ACHN (cell line): ENCODE measurements around the gene AEN.
A peak's percentile ranks its signal among the peaks of the same experiment; 100 is the strongest.

Experiments
- DNase-seq: peaks from one replicate; pipeline ENCODE4 v3.0.0-alpha.2; 2015
- in situ Hi-C: cut with HindIII; loops from 2 replicates; pipeline ENCODE4 v1.10.0; 2017; ENCODE audit warnings: low sequenced_read_pairs, low pct_ligation_motif_present, low pct_unique_long_range_greater_than_20kb

Gene AEN

DNA sequence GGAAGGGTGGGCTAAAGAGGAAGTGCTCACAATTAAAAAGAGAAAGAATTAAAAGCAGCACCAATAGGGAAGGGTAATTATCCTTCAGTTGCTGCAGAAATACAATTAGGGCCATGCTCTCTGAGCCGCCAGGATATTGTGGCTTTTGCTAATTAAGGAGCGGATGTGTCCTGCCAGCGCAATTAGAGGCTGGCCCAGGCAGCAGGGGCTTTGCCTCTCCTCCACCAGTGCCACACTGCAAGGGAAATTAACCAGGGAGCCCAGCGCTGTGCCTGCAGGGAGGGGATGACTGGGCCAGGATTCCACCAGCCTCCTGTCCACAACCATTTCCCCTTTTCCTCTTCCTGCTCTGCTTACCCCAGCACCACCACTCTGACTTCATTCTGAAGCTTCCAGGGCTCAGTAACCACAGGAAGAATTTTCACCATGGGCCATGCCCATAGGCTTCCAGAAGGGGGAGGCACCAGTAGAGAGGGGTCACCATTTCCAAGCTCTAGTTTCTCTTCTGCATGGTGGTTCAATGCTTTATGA is 10.4 kb upstream of the AEN start:
- peak; percentile 35 for DNase-seq
- in situ Hi-C loops, result no loop called here

DNA sequence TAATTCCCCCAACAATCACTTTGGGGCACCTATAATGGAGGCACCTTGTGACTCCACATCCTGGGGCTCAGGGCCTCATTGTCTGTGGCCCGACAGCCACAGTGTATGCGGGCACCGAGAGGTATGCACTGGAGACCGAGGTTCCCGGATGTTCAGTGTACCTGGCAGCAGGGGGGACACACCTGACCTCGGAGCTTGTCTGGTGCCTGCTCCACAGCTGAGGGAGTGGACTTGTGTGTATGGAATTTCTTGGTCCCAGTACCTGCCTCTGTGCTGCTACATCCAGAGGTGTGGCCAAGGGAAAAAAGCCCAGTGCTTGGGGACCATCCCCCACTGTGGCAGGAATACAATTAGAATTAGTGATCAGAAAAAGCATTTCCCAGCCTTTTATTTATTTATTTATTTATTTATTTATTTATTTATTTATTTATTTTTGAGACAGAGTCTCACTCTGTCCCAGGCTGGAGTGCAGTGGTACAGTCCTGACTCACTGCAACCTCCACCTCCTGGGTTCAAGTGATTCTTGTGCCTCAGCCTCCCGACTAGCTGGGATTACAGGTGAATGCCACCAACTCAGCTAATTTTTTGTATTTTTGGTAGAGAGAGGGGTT is 8.8 kb upstream of the AEN start:
- DNase-seq, result no peak
- in situ Hi-C loops, result no loop called here

DNA sequence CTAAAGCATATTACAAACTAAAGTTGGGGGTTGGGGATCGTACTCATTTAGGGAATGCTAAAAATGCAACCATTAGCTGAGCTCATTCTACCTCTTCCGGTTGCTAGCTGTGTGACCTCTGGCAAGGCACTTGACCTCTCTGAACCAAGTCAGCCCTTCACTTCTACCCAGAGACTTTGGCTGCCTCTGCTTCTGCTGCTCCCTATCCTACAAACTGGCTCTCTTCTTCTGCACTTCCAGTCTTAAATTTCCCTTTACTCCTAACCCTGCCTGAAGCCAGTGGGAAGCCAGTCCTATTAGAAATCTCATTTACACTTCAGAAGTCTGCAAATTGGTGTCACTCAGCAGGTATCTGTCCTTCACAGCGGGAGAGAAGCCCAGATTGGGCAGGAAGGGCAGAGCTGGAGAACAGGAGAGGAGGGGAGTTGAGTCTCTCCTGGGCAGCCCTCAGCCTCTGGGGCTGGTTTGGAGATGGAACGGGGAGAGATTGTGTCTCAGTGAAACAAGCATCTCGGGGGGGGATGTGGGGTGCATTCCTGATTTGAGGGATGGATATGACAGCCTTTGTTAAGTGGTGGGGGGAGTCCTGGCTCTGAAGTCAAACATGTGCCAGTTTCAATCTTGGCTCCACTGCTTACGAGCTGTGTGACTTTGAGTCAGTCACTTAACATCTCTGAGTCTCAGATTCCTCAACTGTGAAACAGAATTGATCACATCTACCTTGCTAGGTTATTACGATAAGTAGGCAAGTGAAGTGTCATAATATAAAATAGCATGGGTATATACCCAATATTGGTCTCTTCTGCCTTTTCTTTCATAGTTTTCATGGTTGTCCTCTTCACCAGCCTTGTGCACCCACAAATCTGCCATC is 7.8 kb upstream of the AEN start:
- in situ Hi-C loops, result no loop called here
- peak; percentile 34 for DNase-seq

DNA sequence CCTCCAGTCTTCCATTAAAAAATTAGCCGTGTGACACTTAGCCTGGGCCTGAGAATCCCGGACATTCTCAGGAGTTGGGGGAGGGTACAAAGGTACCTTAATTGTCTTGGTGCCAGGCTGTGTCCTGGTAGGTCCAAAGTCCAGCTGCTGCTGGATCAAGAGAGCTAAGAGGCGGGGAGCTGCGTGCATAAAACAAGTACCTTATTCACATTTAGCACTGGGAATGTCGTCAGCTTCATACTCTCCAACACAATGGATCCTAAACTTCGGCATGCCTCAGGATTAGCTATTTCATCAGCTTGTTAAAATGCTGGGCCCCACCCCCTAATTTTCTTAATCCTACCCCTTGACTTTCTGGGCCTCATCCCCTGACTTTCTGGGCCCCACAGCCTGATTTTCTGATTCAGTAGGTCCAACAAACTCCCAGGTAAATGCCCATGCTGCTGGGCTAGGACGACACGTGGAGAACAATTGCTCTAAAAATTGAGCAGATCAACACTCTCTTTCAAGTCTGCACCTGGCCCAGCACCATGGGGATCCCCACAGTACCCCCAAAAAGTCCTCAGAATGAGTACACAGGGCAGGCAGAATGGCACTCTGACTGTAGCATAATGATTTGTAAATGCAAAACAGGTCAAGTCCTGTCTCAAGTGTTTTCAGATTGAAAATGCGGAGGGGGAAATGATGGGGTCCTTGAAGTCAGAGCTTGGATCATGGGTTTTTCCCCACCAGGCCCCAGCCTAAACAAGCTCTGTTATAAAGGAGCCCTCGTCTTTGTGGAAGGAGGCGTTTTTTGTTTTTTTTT is 5.6 kb upstream of the AEN start:
- no peak for DNase-seq
- in situ Hi-C loops, result no loop called here

DNA sequence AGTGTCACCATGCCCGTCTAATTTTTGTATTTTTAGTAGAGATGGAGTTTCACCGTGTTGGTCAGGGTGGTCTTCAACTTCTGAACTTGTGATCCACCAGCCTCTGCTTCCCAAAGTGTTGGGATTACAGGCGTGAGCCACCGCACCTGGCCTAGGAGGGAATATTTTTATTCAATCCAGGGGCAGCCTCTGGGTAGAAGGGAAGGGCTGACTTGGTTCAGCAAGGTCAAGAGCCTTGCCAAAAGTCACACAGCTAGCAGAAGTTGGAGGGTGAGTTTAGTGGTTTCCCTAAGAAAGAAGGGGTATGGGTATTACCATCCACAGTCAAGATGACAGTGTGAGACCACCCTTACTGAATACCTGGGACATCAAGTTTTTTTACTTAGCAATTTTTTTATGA is 4.9 kb upstream of the AEN start:
- in situ Hi-C loops, result no loop called here
- DNase-seq, result no peak

DNA sequence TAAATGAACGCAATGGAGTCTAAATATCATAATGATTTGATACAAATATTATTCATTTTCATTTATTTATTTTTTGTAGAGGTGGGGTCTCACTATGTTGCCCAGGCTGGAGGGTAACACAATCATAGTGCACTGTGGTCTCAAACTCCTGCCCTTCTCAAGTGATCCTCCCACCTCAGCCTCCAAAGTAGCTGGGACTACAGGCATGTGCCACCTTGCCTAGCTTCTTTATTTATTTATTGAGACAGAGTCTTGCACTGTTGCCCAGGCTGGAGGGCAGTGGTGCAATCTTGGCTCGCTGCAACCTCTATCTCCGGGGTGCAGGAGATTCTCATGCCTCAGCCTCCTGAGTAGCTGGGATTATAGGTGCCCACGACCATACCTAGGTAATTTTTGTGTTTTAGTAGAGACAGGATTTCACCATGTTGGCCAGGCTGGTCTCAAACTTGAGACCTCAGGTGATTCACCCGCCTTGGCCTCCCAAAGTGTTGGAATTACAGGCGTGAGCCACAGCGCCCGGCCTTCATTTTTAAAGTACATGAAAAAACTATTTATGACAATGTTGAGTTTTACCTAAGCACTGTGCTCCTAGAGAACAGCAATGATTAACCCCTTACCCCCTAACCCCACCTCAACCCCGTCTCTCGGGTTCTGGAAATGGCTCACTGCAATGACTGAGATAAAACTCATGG is 4.0 kb upstream of the AEN start:
- in situ Hi-C loops, result no loop called here
- DNase-seq, result no peak

DNA sequence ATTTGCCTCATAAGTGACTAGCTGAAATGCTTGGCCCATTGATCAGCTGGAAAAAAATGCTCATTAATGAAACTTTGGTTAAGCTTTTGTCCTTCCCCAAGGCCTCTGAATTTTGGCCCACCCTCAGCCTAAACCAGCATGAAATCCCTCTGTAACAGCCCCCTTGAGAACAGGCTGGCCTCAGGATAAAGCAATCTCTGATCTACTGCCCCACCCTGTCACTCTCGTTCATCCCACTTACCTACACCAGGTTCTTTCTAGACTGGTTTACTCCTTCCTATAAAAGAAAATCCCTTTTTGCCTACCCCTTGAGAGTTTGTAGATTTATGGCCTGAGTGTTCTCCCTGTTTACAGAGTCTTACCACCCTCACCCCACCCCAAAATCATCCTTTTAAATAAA is 3.4 kb upstream of the AEN start:
- no peak for DNase-seq
- in situ Hi-C loops, result no loop called here

DNA sequence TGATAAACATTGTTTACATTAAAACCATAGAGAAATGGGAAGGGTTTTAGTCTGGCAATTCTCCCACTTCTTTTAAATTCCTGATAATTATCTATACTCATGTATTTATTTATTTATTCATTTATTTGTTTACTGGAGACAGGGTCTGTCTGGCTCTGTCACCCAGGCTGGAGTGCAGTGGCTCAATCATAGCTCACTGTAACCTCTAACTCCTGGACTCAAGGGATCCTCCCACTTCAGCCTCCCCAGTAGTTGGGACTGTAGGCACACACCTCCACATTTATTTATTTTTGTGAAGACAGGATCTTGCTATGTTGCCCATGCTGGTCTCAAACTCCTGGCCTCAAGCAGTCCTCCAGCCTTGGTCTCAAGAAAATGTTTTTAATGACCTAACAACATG is 2.5 kb upstream of the AEN start:
- DNase-seq, result no peak
- in situ Hi-C loops, result no loop called here

DNA sequence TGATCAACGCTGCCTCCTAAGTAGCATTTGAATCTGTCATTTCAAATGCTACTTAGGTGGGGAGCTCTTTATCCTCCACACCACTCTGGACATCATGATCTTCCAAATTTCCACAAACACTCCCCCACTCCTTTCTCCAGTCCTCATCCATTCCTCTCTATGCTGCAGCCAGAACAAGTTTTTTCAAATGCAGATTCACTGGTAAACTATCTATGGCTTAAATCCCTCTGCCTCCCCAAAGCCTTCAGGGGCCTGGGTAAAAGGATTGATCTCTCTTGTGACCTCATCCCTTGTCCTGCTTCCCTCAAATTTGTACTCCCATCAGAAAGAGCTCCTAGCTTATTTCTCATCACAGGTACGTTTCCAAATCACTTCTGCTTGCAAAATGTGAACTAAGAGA is 1.3 kb upstream of the AEN start:
- DNase-seq, result no peak
- in situ Hi-C loops, result no loop called here

DNA sequence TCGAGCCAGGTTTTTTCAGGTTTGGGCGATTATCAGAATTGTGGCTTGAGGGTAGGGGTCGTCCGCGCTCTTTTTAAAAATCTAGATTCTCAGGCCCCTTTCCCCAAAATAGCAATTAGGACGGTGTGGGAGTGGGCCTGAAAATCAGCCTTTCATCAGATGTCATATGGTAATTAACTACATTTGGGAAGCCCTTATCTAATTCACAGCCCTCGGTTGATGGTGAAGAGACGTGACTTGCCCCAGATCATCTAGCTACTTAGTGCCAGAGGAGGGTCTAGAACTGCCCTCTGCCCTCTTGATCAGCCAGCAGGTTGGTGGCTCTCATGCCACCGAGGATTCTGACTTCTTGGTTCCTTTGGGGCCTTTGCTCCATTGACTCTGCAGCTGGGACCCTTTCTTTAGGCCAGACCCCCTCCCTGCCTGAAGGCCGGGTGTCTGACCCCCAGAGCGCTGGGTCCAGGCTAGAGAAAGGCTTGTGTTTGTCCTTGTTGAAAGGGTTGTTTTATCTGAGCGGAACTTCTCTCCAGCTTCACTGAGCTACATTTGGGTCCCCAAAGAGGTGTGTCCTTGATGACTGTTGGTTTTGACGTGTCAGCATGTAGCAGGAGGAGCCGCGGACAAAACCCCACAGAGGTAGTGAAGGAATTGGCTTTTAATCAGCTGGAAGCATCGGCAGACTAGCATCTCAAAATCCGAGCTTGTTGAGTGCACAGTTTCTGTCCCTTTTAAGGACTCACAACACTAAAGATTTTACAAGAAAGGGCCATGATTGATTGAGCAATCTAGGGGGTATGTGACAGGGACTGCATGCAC is 857 bp downstream of the AEN start:
- in situ Hi-C loops, result no loop called here
- peak; percentile 29 for DNase-seq

DNA sequence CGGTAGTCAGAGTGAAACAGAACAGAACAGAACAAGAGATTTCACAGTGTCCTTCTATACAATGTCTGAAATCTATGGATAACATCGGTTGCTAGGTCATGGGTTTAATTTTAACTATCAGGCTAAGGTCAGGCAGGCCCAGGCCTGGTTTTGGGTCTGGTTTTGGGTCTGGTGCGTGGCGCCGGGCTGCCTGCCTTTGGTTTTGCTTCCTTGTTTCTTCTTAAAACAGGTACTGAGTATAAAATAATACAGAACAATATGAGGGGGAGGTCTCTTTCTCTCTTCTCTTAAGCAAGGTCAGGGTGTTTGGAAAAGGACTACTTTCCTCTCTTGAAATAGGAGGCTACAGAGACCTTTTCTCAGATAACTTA is 1.4 kb downstream of the AEN start:
- no peak for DNase-seq
- in situ Hi-C loops, result no loop called here

DNA sequence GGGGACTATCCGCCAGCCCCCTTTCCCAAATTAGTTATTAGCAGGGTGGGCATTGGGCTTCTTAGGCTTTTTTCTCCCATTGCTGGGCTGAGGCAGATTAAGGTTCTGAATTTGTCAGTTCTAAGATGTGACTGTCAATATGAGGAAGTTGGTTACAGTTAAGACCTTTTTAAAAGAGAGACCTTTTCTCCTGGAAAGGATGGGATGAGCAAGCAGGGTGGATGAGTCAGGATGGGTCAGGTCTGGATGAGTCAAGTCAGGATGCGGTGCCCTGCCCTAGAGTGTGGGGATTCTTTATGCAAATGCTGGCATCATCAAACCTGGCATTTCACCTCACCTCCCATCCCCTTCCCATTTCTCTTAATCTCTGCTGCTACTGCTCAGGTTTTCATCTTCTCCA is 1.9 kb downstream of the AEN start:
- in situ Hi-C loops, result no loop called here
- peak; percentile 81 for DNase-seq

DNA sequence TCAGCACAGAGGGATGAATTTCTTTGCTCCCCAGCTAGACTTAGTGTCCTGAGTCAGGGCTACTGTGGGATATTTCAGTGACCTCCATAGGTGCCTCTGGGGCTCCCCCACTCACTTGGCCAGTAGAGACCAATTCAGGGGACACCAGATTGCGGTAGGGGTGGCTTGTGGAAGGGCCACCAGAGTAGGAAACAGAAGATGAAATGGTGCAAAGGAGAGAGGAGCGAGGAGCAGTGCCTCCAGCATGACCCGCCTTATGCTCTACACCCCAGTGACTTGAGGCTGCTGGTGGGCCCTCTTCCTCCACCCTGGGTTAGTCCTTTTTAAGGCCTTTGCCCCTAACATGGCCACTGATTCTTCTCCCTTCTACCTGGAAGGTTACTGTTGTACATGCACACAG is 2.5 kb downstream of the AEN start:
- no peak for DNase-seq
- in situ Hi-C loops, result no loop called here

DNA sequence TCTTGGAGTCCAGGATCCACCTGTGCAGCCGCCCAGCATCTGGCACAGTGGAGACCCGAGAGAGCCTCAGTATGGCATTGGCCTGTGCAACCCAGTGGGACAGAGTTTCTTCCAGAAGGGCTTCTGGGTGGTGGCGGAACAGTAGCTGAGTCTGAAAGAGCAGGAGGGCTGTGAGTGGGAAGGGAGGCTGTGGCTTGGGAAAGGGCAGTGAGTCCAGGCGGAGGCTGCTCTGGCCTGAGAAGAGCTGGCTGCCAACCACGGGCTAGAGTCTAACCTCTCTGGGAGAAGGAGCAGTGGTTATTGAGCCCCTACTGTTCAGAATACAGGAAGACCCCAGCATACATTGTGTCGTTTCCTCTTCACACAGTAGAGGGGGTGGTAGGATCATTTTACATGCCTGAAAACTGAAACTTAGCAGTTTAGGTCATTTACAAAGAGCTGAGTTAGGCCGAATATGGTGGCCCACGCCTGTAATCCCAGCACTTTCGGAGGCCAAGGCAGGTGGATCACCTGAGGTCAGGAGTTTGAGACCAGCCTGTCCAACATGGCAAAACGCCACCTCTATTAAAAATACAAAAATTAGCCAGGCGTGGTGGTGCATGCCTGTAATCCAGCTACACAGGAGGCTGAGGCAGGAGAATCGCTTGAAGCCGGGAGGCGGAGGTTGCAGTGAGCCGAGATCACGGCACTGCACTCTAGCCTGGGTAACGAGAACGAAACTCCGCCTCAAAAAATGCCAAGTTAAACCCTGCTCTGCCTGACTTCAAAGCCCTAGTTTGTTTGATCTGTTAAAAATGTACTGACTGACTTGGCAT is 3.2 kb downstream of the AEN start:
- DNase-seq, result no peak
- in situ Hi-C loops, result no loop called here

DNA sequence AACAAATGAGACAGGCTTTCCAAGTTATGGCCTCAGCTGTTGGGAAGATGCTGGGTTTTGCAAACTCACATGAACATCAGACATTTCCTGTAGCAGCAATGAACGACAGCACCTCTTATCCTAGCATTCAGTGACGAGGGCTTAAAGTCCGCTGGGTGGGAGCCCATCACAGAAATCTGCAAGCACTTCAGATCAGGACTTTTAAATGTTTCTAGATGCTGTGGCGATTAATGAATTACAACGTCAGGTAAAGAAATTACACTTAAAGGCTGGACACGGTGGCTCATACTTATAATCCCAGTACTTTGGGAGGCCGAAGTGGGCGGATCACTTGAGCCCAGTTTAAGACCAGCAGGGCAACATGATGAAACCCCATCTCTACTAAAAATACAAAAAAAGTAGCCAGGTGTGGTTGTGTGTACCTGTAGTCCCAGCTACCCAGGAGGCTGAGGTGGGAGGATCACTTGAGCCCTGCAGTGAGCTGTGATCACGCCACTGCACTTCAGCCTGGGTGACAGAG is 3.9 kb downstream of the AEN start:
- in situ Hi-C loops, result no loop called here
- no peak for DNase-seq

DNA sequence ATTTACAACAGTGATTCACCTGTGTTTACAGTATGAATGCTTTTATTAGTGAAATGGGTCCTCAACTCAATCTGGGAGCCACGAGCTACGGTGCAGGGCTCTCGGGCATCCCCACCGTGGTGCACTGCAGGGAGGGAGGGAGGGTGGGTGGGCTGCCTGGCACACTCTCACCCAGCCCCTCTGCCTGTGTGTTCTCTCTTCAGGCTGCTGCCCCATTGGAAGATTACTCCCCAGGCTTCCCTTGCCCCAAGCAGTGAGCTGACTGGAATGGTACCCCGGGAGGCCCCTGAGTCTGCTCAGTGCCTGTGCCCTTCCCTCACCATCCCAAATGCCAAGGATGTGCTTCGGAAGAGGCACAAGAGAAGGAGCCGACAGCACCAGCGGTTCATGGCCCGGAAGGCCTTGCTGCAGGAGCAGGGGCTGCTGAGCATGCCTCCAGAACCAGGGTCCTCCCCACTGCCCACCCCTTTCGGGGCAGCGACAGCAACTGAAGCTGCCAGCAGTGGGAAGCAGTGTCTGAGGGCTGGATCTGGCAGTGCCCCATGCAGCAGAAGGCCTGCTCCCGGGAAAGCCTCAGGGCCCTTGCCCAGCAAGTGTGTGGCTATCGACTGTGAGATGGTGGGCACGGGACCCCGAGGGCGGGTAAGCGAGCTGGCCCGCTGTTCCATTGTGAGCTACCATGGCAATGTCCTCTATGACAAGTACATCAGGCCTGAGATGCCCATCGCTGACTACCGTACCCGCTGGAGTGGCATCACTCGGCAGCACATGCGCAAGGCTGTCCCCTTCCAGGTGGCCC is 5.0 kb downstream of the AEN start:
- in situ Hi-C loops, result no loop called here
- no peak for DNase-seq
